Adrenal gland (tissue), 12 donors: ENCODE results near the gene EHBP1. TPM values are rescaled to one million over a fixed set of nuclear protein-coding genes. Genes with fewer than 3 reads are reported as not detected.

ENCODE experiments used
- DNase-seq, 7 donors: peaks; one replicate each; pipeline ENCODE4 v3.0.0-alpha.2; 2019 to 2020
- H3K27ac ChIP-seq, 5 donors: fragments of 200-600 bp; sonication (generic) in 4 of 5; 1 replicate in 3 of 5; 2 replicates in 2 of 5; pipeline versions ENCODE4 v1.5.1 to v1.8.0; 2016 to 2020; ENCODE audit warnings: mild to moderate bottlenecking in 1 of 5
- H3K27me3 ChIP-seq: fragments of 200-600 bp; 2 replicates; pipeline ENCODE4 v1.8.0; 2021
- H3K36me3 ChIP-seq, 2 donors: fragments of 200-600 bp; replicated peaks in 1 of 2; 1 replicate in 1 of 2; 2 replicates in 1 of 2; pipeline versions ENCODE4 v1.5.1 to v1.8.0; 2018 to 2022
- H3K4me1 ChIP-seq, 2 donors: fragments of 200-600 bp; replicated peaks in 1 of 2; 1 replicate in 1 of 2; 2 replicates in 1 of 2; pipeline versions ENCODE4 v1.5.1 to v1.8.0; 2018 to 2021
- H3K4me3 ChIP-seq, 4 donors: fragments of 200-600 bp; sonication (generic) in 3 of 4; one replicate each; pipeline ENCODE4 v1.5.1; 2016 to 2018
- H3K9me3 ChIP-seq, 3 donors: fragments of 200-600 bp; sonication (generic) in 1 of 3; replicated peaks in 1 of 3; 1 replicate in 2 of 3; 2 replicates in 1 of 3; pipeline versions ENCODE4 v1.5.1 to v1.8.0; 2016 to 2021
- CTCF ChIP-seq, 6 experiments: fragments of 450-650 bp in 4 of 6; fragments of 200-600 bp in 2 of 6; sonication (generic) in 1 of 6; IDR thresholded peaks; 1 replicate in 5 of 6; 2 replicates in 1 of 6; pipeline versions ENCODE4 v1.5.1 to v1.8.0; 2016 to 2021; ENCODE audit warnings: antibody characterized with exemption in 6 of 6, mild to moderate bottlenecking in 2 of 6, moderate library complexity in 1 of 6
- POLR2A ChIP-seq, 2 donors: fragments of 450-650 bp; IDR thresholded peaks; one replicate each; pipeline ENCODE4 v1.6.1; 2017; ENCODE audit warnings: antibody characterized with exemption in 2 of 2, mild to moderate bottlenecking in 2 of 2, moderate library complexity in 1 of 2
- WGBS, 4 donors: extraction: QIAGEN DNeasy Blood & Tissue Kit in 2 of 4; methylation state at CpG; one replicate each; pipeline versions ENCODE4 v1.1.5 to v1.1.7; 2013 to 2017; 5-methylcytosine and 5-hydroxymethylcytosine counted together
- intact Hi-C, 2 donors: fragments of 100-400 bp; cut with DNase I; formaldehyde crosslinking; loops; one replicate each; pipeline versions ENCODE4 v1.14.1 to v1.15.0; 2022 to 2023
- polyA plus RNA-seq, 3 donors: library from polyadenylated mRNA; stranded (reverse); fragments of 200-250 nt in 2 of 3; fragments of 350-450 nt in 1 of 3; fragmentation: Illumina TruSeq in 1 of 3; extraction: RNeasy Lipid Tissue Mini Kit (QIAGEN cat#74804) in 1 of 3; gene quantifications; one replicate each; pipeline ENCODE4 v1.2.3, GENCODE V29; 2013 to 2014
- total RNA-seq, 9 donors: library from RNA; depleted of rRNA in 4 of 9; stranded (reverse); fragments of >200 nt in 4 of 9; fragments of 120-200 nt in 1 of 9; fragmentation: NEBNext Ultra II Directional in 1 of 9; extraction: Animal tissue kit (Norgen Biotek cat#: 25700) in 1 of 9; gene quantifications; one replicate each; pipeline versions ENCODE4 v1.1.0 to v1.2.4, GENCODE V29; 2013 to 2023
- donor health status: healthy with polysubstance abuse.
- donor health status: Bipolar disorder and iron deficiency.
- donor health status: DM: yes; HTN: yes; CAD: no.
- donor health status: DM: no; HTN: no; CAD: no.
- donor health status: DM: no; HTN: no; CAD: no.
- donor health status: DM: yes; HTN: yes; CAD: no.

The EHBP1 gene
- total and polyA plus RNA-seq, 12 donors, result 13.5 to 83.6 (median 46.3) TPM

GRCh38 chr2:63049970-63050333, 344.4 kb downstream of the EHBP1 start:
- intact Hi-C loops, result no loop called here
- peaks cover 69% of the 10 kb centered on the region for H3K27me3 ChIP-seq
- TF ChIP-seq CTCF (IDR thresholded peaks at IDR 0.05) (no peak), POLR2A (IDR thresholded peaks at IDR 0.05) (no peak)
- H3K36me3 ChIP-seq, result no peaks in the 10 kb centered on the region
- DNase-seq, result peak in 1 of 7 donors; percentile 14
- H3K27ac ChIP-seq, result no peak overlapping the region
- H3K4me1 ChIP-seq, result peaks cover 17 to 28% of the 10 kb centered on the region in 2 donors
- H3K4me3 ChIP-seq, result peak overlapping the region in 2 of 4 donors; percentile 42 to 72
- 1 to 6% (median 3%) methylated on average over 8 to 31 of the region's 31 CpGs for WGBS, 4 donors
- H3K9me3 ChIP-seq, result no peaks in the 10 kb centered on the region

- intact Hi-C loops, result no loop called here
- no peak within 1 kb of the TSS for H3K27ac ChIP-seq
- peak in 5 of 7 donors; percentile 35 to 73 (median 64) for DNase-seq
- H3K4me1 ChIP-seq, result peaks cover 17 to 31% of the 10 kb centered on the region in 2 donors
- no peak for TF ChIP-seq POLR2A (IDR thresholded peaks at IDR 0.05)
- TF ChIP-seq CTCF (IDR thresholded peaks at IDR 0.05), result no peak
- no peaks in the 10 kb centered on the region for H3K9me3 ChIP-seq
- no peaks in the 10 kb centered on the region for H3K36me3 ChIP-seq
- H3K27me3 ChIP-seq, result peaks cover 74% of the 10 kb centered on the region
- WGBS, 4 donors, result 1 to 2% (median 1%) methylated on average over 11 to 73 of the region's 73 CpGs
- peak within 1 kb of the TSS in 2 of 4 donors; percentile 42 to 72 for H3K4me3 ChIP-seq
Observed at GRCh38 chr2:63050334-63051041, 345.0 kb downstream of the EHBP1 start, which contains the start of gene OTX1. OTX1 (plus strand) TSS chr2:63050830; CDS start chr2:63052991, 2,161 bp downstream.

GRCh38 chr2:63051042-63051794, 345.7 kb downstream of the EHBP1 start:
- Histone ChIP-seq H3K4me1 (peaks cover 17 to 36% of the 10 kb centered on the region in 2 donors), H3K9me3 (no peaks in the 10 kb centered on the region), H3K27ac (no peak overlapping the region), H3K27me3 (peaks cover 75% of the 10 kb centered on the region), H3K4me3 (peak overlapping the region in 2 of 4 donors; percentile 42 to 72), H3K36me3 (no peaks in the 10 kb centered on the region)
- DNase-seq, result no peak
- TF ChIP-seq POLR2A (IDR thresholded peaks at IDR 0.05) (no peak), CTCF (IDR thresholded peaks at IDR 0.05) (no peak)
- WGBS, 4 donors, result 9 to 14% (median 12%) methylated on average over 22 to 42 of the region's 42 CpGs
- intact Hi-C loops, result no loop called here

GRCh38 chr2:63051795-63052333, 346.4 kb downstream of the EHBP1 start:
- Histone ChIP-seq H3K36me3 (no peaks in the 10 kb centered on the region), H3K4me1 (peaks cover 17 to 40% of the 10 kb centered on the region in 2 donors), H3K27me3 (peaks cover 75% of the 10 kb centered on the region), H3K4me3 (peak overlapping the region in 1 of 4 donors; percentile 72), H3K27ac (no peak overlapping the region), H3K9me3 (no peaks in the 10 kb centered on the region)
- no peak for TF ChIP-seq POLR2A (IDR thresholded peaks at IDR 0.05)
- no peak for TF ChIP-seq CTCF (IDR thresholded peaks at IDR 0.05)
- 60 to 78% (median 67%) methylated on average over 9 to 42 of the region's 42 CpGs for WGBS, 4 donors
- DNase-seq, result no peak
- intact Hi-C loops, result no loop called here
